Type B pancreatic cell (in vitro differentiated cells): ENCODE results near the gene SLC5A5. TPM values are rescaled to one million over a fixed set of nuclear protein-coding genes. Genes with fewer than 3 reads are reported as not detected.
A peak's percentile ranks its signal among the peaks of the same experiment; 100 is the strongest.

Experiments used
- DNase-seq: peaks from one replicate; pipeline ENCODE4 v3.0.0; 2021; ENCODE audit warnings: mixed read lengths; ENCODE audit not compliant: unreplicated experiment; ENCODE audit errors: extremely low spot score
- H3K27ac Mint-ChIP-seq: 2 replicates; pipeline ENCODE4 v1.8.0; 2021; ENCODE audit warnings: mild to moderate bottlenecking, mixed read lengths
- H3K27me3 Mint-ChIP-seq: 2 replicates; pipeline ENCODE4 v1.8.0; 2021; ENCODE audit warnings: mixed read lengths
- H3K36me3 Mint-ChIP-seq: 2 replicates; pipeline ENCODE4 v1.8.0; 2021; ENCODE audit warnings: mixed read lengths
- H3K4me1 Mint-ChIP-seq: one replicate; pipeline ENCODE4 v1.8.0; 2021; ENCODE audit warnings: mixed read lengths; ENCODE audit not compliant: unreplicated experiment
- H3K4me3 Mint-ChIP-seq: 2 replicates; pipeline ENCODE4 v1.8.0; 2021; ENCODE audit warnings: mild to moderate bottlenecking, mixed read lengths
- H3K9me3 Mint-ChIP-seq: 2 replicates; pipeline ENCODE4 v1.8.0; 2021; ENCODE audit warnings: mixed read lengths
- CTCF ChIP-seq: fragments of 200-600 bp; sonication (generic); conservative IDR thresholded peaks from 2 replicates; pipeline ENCODE4 v1.5.0; 2021; ENCODE audit warnings: antibody characterized with exemption, mild to moderate bottlenecking
- total RNA-seq: library from RNA; stranded (reverse); gene quantifications from 2 replicates; pipeline ENCODE4 v1.2.1, GENCODE V29; 2021; ENCODE audit warnings: low replicate concordance

The SLC5A5 gene
- total RNA-seq, 1 donor from 2014 or later, result 0.75 TPM

DNA sequence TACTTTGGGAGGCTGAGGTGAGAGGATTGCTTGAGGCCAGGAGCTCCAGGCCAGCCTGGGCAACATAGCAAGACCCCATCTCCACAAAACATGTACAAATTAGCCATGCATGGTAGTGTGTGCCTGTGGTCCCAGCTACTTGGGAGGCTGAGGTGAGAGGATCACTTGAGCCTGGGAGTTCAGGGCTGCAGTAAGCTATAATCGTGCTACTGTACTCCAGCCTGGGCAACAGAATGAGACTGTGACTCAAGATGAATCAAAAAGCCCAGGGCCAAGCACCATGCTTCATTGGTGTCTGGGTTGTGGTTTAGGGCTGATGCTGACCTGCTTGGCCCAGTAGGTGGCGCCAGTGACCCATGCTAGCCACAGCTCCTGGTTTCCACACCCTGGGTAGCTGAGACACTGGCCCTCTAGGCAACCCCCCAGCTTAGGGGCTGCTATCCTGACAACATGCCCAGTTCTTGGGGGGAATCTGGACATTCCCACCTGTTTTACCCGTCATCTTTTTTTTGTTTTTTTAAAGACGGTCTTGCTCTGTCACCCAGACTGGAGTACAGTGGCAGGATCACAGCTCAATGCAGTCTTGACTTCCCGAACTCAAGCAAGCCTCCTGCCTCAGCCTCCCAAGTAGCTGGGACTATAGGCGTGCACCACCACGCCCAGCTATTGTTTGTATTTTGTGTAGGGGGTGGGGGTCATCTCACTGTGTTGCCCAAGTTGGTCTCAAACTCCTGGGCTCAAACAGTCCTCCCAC lies 66.5 kb downstream of the SLC5A5 start:
- no peaks in the 10 kb centered on the region for H3K36me3 Mint-ChIP-seq
- no peak overlapping the region for H3K4me3 Mint-ChIP-seq
- TF ChIP-seq CTCF, result peak; percentile 94

GRCh38 chr19:17942181-17942580 lies 70.4 kb downstream of the SLC5A5 start:
- H3K27me3 Mint-ChIP-seq, result no peaks in the 10 kb centered on the region
- no peak overlapping the region for H3K27ac Mint-ChIP-seq
- no peaks in the 10 kb centered on the region for H3K9me3 Mint-ChIP-seq
- no peaks in the 10 kb centered on the region for H3K36me3 Mint-ChIP-seq
- no peak overlapping the region for H3K4me3 Mint-ChIP-seq
- no peak for TF ChIP-seq CTCF
- peaks cover 4% of the 10 kb centered on the region for H3K4me1 Mint-ChIP-seq
- no peak for DNase-seq

More for the DNA sequence above, 66.5 kb downstream of the SLC5A5 start:
- Mint-ChIP-seq H3K27ac (no peak overlapping the region), H3K4me1 (peaks cover 5% of the 10 kb centered on the region), H3K27me3 (no peaks in the 10 kb centered on the region), H3K9me3 (no peaks in the 10 kb centered on the region)
- peak; percentile 81 for DNase-seq

GRCh38 chr19:17942582-17943273 lies 71.0 kb downstream of the SLC5A5 start:
- no peaks in the 10 kb centered on the region for H3K27me3 Mint-ChIP-seq
- H3K36me3 Mint-ChIP-seq, result no peaks in the 10 kb centered on the region
- H3K27ac Mint-ChIP-seq, result no peak overlapping the region
- DNase-seq, result no peak
- H3K4me1 Mint-ChIP-seq, result peaks cover 4% of the 10 kb centered on the region
- H3K4me3 Mint-ChIP-seq, result no peak overlapping the region
- H3K9me3 Mint-ChIP-seq, result no peaks in the 10 kb centered on the region
- no peak for TF ChIP-seq CTCF

DNA sequence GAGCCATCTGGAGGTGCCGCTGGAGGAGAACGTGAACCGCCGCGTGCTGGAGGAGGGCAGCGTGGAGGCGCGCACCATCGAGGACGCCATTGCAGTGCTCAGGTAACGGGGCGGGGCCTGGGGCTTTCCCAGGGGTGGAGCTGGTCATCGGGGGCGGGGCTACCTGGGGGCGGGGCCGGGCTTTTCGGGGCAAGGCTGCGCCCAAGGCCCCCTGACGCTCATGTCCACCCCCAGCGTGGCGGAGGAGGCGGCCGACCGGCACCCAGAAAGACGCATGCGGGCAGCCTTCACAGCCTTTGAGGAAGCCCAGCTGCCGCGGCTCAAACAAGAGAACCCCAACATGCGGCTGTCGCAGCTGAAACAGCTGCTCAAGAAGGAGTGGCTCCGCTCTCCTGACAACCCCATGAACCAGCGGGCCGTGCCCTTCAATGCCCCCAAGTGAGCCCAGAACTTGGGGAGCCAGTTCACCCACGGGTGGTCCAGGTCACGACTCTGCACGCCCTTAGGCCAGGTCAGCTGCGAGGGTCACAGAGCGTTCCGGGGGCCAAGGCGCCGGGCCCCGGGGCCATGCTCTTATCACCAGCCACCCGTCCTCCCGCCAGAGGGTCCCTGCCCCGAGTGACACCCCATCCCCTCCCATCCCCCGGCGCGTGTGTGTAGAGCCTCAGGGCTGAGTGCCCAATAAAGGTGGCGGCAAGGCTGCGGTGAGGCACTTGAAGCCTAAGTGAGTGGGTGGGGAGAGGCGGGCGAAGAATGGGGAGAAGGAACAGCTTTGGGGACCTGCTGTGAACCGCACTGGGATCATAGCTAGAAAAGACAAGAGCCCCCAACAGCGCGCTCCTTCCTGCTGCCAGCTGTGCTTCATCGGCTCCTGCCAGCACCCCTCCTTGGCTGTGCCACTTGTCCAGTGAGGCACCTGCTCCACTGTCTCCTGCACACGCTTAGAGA lies 71.8 kb downstream of the SLC5A5 start:
- no peaks in the 10 kb centered on the region for H3K27me3 Mint-ChIP-seq
- H3K36me3 Mint-ChIP-seq, result no peaks in the 10 kb centered on the region
- H3K9me3 Mint-ChIP-seq, result no peaks in the 10 kb centered on the region
- no peak overlapping the region for H3K4me3 Mint-ChIP-seq
- H3K27ac Mint-ChIP-seq, result no peak overlapping the region
- no peak for TF ChIP-seq CTCF
- DNase-seq, result no peak
- peaks cover 4% of the 10 kb centered on the region for H3K4me1 Mint-ChIP-seq

DNA sequence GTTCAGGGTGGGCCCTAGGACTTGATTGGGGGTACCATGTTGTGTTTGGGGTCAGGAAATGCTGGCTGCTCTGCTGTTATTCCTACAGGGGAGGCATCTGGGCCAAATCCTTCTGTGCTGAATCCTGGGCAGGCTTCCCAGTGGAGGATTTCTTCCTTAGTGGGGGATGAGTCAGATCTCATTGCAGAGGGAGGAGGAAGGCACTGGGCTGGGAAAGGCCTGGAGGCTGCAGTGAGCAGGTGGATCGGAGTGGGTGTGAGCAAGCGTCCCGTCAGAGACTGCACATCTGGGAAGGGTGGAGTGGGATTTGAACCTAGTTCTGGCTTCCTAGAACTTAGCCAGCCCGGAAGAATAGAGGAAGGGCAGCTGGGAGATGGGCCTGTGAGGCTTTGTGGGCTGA lies 72.6 kb downstream of the SLC5A5 start:
- no peak for DNase-seq
- TF ChIP-seq CTCF, result no peak
- Mint-ChIP-seq H3K4me1 (peaks cover 4% of the 10 kb centered on the region), H3K27ac (no peak overlapping the region), H3K9me3 (no peaks in the 10 kb centered on the region), H3K36me3 (no peaks in the 10 kb centered on the region), H3K27me3 (peaks cover 3% of the 10 kb centered on the region), H3K4me3 (no peak overlapping the region)

Other genes with a start within 250 kb of the SLC5A5 start
- 4.3 and 6.2 TPM in 2 replicates for gene UNC13A, start 183.6 kb upstream of the SLC5A5 start, total RNA-seq
- 87.1 and 93.6 TPM in 2 replicates for gene MAP1S, start 152.5 kb upstream of the SLC5A5 start, total RNA-seq
- 2.5 and 4.4 TPM in 2 replicates for gene FCHO1, start 120.5 kb upstream of the SLC5A5 start, total RNA-seq
- 12.3 and 22.6 TPM in 2 replicates for gene B3GNT3, start 76.8 kb upstream of the SLC5A5 start, total RNA-seq
- not detected in 2 replicates for gene INSL3, start 50.4 kb upstream of the SLC5A5 start, total RNA-seq
- gene JAK3, start 24.0 kb upstream of the SLC5A5 start, total RNA-seq, result 1.4 and 4.3 TPM in 2 replicates
- gene RPL18A, start 12.0 kb upstream of the SLC5A5 start, total RNA-seq, result 2,506 and 2,537 TPM in 2 replicates
- 86.0 and 90.9 TPM in 2 replicates for gene CCDC124, start 61.1 kb downstream of the SLC5A5 start, total RNA-seq
- 13.4 and 15.3 TPM in 2 replicates for gene KCNN1, start 95.2 kb downstream of the SLC5A5 start, total RNA-seq
- 2.8 and 6.3 TPM in 2 replicates for gene ARRDC2, start 136.2 kb downstream of the SLC5A5 start, total RNA-seq
- not detected in 2 replicates for gene IL12RB1, start 215.0 kb downstream of the SLC5A5 start, total RNA-seq
- 11.0 and 14.1 TPM in 2 replicates for gene MAST3, start 225.8 kb downstream of the SLC5A5 start, total RNA-seq